Measurements from ENCODE around the gene CGRRF1. TPM values are rescaled to one million over a fixed set of nuclear protein-coding genes. Genes with fewer than 3 reads are reported as not detected.

Gene CGRRF1
- total RNA-seq, 2 experiments from 2014 or later, result 34.5 to 42.8 TPM

DNA sequence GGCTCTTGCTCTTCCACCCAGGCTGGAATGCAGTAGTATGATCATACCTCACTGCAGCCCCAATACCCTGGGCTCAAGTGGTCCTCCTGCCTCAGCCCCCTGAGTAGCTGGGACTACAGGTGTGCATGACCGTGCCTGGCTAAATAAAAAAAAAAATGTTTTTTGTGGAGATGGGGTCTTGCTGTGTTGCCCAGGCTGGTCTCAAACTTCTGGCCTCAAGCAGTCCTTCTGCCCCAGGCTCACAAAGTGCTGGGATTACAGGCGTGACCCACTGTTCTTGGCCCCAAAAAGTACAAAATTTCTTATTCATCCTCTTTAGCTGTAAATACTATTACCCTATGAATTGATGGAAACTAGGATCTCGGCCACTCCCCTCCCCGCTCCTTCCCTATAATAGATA, 14.7 kb downstream of the CGRRF1 start:
- ChIA-PET CTCF (no interaction called here), POLR2A (no interaction called here)
- H3K27me3 ChIP-seq (ENCODE audit: control insufficient read depth in 1 of 2, insufficient read depth in 2 of 2, low read length in 2 of 2), result no peaks in the 10 kb centered on the region
- no peak overlapping the region for H3K27ac ChIP-seq (ENCODE audit: low read depth in 1 of 2, low read length in 2 of 2)
- H3K27me3 Mint-ChIP-seq, result no peaks in the 10 kb centered on the region
- no peak for DNase-seq
- H3K9me3 ChIP-seq (ENCODE audit: control insufficient read depth in 1 of 2, insufficient read depth in 1 of 2, low read length in 2 of 2), result no peaks in the 10 kb centered on the region
- H3K36me3 ChIP-seq (ENCODE audit: insufficient read depth, low read length), result peaks cover 36% of the 10 kb centered on the region
- H3K9me3 Mint-ChIP-seq, result no peaks in the 10 kb centered on the region
- peaks cover 3% of the 10 kb centered on the region for H3K4me1 Mint-ChIP-seq (ENCODE audit: low read depth)
- no peak overlapping the region for H3K4me3 ChIP-seq (ENCODE audit: low read length)
- intact Hi-C loops (cut with DNase I, micrococcal nuclease), result no loop called here
- H3K27ac Mint-ChIP-seq, result no peak overlapping the region
- no peak for ATAC-seq (ENCODE audit: poor library complexity)
- no peaks in the 10 kb centered on the region for H3K4me1 ChIP-seq (ENCODE audit: insufficient read depth, low read length)
- no peak overlapping the region for H3K4me3 Mint-ChIP-seq
- TF ChIP-seq, protein P1, sequence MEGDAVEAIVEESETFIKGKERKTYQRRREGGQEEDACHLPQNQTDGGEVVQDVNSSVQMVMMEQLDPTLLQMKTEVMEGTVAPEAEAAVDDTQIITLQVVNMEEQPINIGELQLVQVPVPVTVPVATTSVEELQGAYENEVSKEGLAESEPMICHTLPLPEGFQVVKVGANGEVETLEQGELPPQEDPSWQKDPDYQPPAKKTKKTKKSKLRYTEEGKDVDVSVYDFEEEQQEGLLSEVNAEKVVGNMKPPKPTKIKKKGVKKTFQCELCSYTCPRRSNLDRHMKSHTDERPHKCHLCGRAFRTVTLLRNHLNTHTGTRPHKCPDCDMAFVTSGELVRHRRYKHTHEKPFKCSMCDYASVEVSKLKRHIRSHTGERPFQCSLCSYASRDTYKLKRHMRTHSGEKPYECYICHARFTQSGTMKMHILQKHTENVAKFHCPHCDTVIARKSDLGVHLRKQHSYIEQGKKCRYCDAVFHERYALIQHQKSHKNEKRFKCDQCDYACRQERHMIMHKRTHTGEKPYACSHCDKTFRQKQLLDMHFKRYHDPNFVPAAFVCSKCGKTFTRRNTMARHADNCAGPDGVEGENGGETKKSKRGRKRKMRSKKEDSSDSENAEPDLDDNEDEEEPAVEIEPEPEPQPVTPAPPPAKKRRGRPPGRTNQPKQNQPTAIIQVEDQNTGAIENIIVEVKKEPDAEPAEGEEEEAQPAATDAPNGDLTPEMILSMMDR (IDR thresholded peaks at IDR 0.05), result no peak
- H3K36me3 Mint-ChIP-seq (ENCODE audit: low read depth), result peaks cover 70% of the 10 kb centered on the region

DNA sequence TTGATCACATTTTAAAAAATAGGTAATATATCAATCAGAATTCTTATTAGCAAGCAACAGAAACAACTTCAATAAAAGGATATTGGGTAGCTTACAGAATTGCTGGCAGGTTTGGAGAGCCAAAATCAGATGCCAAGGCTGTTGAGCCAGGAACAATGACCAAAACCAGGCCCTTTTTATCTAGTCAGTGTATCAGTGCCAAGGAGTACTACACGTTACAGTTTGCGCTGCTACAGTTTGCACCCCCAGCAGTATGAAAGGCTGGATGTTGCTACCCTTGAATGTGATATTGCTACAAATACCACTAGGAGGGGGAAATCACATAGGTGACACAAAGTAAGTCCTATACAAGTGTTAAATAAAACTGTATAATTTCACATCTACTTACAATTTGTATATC, 19.3 kb downstream of the CGRRF1 start:
- H3K27me3 ChIP-seq (ENCODE audit: control insufficient read depth in 1 of 2, insufficient read depth in 2 of 2, low read length in 2 of 2), result no peaks in the 10 kb centered on the region
- Mint-ChIP-seq H3K27me3 (no peaks in the 10 kb centered on the region), H3K9me3 (no peaks in the 10 kb centered on the region), H3K4me3 (no peak overlapping the region), H3K27ac (no peak overlapping the region), H3K36me3 (ENCODE audit: low read depth) (peaks cover 75% of the 10 kb centered on the region), H3K4me1 (ENCODE audit: low read depth) (no peaks in the 10 kb centered on the region)
- no peaks in the 10 kb centered on the region for H3K9me3 ChIP-seq (ENCODE audit: control insufficient read depth in 1 of 2, insufficient read depth in 1 of 2, low read length in 2 of 2)
- peaks cover 26% of the 10 kb centered on the region for H3K36me3 ChIP-seq (ENCODE audit: insufficient read depth, low read length)
- TF ChIP-seq, protein P1 (IDR thresholded peaks at IDR 0.05), result no peak
- no peak overlapping the region for H3K27ac ChIP-seq (ENCODE audit: low read depth in 1 of 2, low read length in 2 of 2)
- ChIA-PET POLR2A (no interaction called here), CTCF (no interaction called here)
- no peak overlapping the region for H3K4me3 ChIP-seq (ENCODE audit: low read length)
- ATAC-seq (ENCODE audit: poor library complexity), result no peak
- intact Hi-C loops (cut with DNase I, micrococcal nuclease), result no loop called here
- no peaks in the 10 kb centered on the region for H3K4me1 ChIP-seq (ENCODE audit: insufficient read depth, low read length)
- DNase-seq, result no peak

DNA sequence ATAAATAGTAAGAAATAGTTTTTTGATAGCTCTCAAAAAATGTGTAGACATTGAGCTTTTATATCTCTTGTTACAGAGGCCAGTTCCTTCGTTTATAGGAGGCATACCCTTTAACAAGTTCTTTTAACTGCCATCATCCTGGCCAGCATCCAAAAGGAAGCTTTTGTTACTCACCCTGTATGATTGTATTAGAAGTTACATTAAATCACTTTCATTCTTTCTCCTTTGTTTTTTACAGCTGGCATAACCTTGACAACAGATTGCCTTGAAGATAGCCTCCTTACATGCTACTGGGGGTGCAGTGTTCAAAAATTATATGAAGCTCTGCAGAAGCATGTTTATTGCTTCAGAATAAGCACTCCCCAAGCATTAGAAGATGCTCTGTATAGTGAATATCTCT, 20.1 kb downstream of the CGRRF1 start:
- Histone ChIP-seq H3K4me3 (ENCODE audit: low read length) (no peak overlapping the region), H3K27ac (ENCODE audit: low read depth in 1 of 2, low read length in 2 of 2) (no peak overlapping the region), H3K9me3 (ENCODE audit: control insufficient read depth in 1 of 2, insufficient read depth in 1 of 2, low read length in 2 of 2) (no peaks in the 10 kb centered on the region), H3K4me1 (ENCODE audit: insufficient read depth, low read length) (no peaks in the 10 kb centered on the region), H3K27me3 (ENCODE audit: control insufficient read depth in 1 of 2, insufficient read depth in 2 of 2, low read length in 2 of 2) (no peaks in the 10 kb centered on the region), H3K36me3 (ENCODE audit: insufficient read depth, low read length) (peaks cover 21% of the 10 kb centered on the region)
- ATAC-seq (ENCODE audit: poor library complexity) (no peak), DNase-seq (no peak)
- Mint-ChIP-seq H3K4me1 (ENCODE audit: low read depth) (no peaks in the 10 kb centered on the region), H3K36me3 (ENCODE audit: low read depth) (peaks cover 73% of the 10 kb centered on the region), H3K27me3 (no peaks in the 10 kb centered on the region), H3K27ac (no peak overlapping the region), H3K9me3 (no peaks in the 10 kb centered on the region), H3K4me3 (no peak overlapping the region)
- POLR2A ChIA-PET, result no interaction called here
- CTCF ChIA-PET, result interaction anchor here (0.6 kb wide), 1 partner anchor 28 kb away, joined by 6 read pairs; no protein-coding TSS in a partner anchor
- TF ChIP-seq, protein P1 (IDR thresholded peaks at IDR 0.05), result no peak
- intact Hi-C loops (cut with DNase I, micrococcal nuclease), result no loop called here

Measured in CD4-positive, alpha-beta T cell (primary cell).